Hepatocyte (in vitro differentiated cells): ENCODE measurements around the gene GPR18.

ENCODE experiments used
- CTCF ChIP-seq: fragments of 200-600 bp; sonication (generic); IDR thresholded peaks from 2 replicates; pipeline ENCODE4 v1.5.1; 2016; ENCODE audit warnings: antibody characterized with exemption, mild to moderate bottlenecking; ENCODE audit not compliant: poor library complexity
- EZH2 ChIP-seq: fragments of 200-600 bp; sonication (generic); IDR thresholded peaks from 2 replicates; pipeline ENCODE4 v1.6.1; 2016; ENCODE audit warnings: antibody characterized with exemption, mild to moderate bottlenecking, borderline replicate concordance

DNA sequence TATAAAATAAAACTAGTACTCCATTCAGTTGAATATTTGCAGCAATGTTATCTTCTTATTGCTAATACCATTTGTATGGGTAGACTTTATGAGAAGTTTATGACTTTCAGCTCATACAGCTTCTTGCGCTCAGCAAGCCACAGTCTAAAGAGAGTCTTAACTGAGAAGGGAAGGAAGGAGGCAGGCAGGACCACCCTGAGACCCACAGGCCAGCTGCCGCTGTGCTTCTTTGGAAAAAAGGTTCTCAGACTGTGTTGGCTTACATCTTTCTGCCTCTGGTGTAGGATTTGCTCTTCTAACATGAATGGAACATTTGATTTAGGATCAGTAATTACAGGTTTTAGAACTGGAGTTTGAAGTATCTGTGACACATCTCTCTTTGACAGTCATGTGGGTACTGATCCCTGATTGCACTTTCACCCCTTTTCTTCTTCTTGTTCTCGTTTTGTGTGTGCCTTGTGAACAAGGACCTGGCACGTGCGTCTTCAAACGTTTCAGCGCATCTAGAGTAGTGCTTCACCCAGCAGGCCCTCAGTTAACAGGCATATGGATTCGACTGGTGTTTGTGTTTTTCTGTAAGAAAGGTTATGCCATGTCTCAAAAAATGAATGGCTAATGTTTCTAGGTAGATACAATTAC lies 7.1 kb upstream of the GPR18 start:
- TF ChIP-seq CTCF (no peak), EZH2 (no peak)
